ENCODE results near the gene UQCR10. TPM values are rescaled to one million over a fixed set of nuclear protein-coding genes. Genes with fewer than 3 reads are reported as not detected.
A peak's percentile ranks its signal among the peaks of the same experiment; 100 is the strongest.

UQCR10 gene
- 72.9 TPM for total RNA-seq

DNA sequence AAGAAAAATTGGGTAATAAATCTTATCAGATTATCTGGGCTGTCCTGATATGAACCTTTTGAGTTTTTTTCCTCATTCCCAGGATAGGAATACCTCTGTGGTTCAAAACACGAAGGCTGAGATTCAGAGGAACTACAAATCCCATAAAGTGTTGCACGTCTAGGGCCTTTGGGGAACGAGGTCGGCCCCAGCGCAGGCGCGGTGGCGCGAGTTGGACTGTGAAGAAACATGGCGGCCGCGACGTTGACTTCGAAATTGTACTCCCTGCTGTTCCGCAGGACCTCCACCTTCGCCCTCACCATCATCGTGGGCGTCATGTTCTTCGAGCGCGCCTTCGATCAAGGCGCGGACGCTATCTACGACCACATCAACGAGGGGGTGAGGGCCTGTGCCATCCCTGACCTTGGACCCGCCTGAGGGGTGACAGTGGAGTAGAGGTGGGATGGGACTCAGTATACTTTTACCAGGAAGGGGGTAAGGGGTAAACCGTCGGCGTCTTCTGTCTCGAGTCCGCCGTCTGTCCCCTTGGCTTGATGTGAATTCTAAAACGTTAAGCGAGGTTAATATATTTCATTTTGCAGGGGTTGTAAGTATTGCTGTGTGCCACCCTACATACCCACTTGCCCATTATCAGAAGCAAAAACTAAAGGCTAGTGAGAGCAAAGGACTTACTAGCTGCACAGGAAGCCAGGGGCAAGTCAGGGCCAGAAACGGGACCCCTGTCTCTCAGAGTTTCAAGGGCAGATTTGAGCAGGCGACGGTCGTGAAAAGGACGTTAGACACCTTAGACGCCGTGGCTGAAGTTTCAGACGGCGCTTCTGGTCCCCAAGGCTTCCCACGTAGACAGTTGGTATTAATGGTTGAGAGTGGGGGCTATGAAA lies at the start of gene UQCR10:
UQCR10 (plus strand) TSS at position 199 of the 881 bp plus-strand sequence; CDS start at position 229, 30 bp downstream.
- DNase-seq: peak; percentile 97

DNA sequence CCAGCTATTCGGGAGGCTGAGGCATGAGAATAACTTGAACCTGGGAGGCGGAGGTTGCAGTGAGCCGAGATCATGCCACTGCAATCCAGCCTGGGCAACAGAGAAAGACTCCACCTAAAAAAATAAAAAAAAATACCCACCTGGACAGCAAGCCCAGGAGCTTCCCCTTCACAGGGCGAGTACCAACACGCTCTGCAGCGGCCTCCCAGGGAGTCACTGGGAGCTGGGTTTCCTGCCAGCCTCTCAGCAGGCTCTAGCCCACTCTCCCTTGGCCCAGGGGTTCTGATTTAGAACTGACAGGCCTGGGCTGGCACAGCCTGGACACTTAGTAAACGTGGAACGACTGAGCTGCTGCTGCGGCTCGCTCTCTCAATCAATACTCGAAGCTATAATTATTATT lies 49.4 kb upstream of the UQCR10 start:
- DNase-seq: no peak

DNA sequence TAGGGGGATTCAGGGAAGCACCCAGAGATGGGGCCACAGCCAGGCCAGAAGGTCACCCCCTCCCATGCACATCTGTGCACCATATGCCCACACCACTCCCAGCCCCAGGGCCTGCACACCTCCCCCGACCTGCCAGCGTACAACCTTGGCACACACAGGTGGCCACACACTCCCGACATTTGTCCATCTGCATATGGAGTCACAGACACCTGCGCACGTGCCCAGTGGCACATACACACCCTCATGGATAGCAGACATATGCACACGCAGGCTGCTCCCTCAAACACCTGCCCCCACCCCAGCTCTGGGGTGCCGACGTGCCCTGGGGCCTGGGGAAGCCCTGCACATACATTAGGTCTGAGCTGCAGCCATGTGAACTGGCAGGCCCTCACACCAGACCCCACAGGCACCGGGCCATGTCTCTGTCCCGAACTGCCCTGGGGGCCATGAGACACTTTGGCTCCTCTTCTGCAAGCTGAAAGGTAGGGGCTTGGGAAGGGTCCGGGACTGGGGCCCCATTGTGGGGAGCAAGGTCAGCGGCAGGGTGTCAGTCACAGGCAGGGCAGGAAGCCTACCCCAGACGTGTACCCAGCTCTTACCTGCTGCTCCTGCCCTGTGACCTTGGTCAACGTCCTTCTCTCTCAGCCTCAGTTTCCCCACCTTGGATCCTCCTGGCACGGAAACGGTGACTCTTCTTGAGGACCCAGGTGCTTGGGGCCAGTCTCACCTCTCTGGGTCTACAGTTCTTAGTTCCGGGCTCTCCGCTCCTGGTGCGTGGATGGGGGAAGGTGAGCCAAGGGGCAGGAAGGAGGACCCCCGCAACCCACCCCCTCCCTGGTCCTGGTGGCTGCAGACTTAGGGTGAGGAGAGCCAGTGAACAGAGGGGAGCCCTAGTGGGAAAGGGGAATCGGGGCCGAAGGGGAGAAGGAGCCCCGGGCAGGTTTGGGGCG lies 47.9 kb upstream of the UQCR10 start:
- DNase-seq: no peak

DNA sequence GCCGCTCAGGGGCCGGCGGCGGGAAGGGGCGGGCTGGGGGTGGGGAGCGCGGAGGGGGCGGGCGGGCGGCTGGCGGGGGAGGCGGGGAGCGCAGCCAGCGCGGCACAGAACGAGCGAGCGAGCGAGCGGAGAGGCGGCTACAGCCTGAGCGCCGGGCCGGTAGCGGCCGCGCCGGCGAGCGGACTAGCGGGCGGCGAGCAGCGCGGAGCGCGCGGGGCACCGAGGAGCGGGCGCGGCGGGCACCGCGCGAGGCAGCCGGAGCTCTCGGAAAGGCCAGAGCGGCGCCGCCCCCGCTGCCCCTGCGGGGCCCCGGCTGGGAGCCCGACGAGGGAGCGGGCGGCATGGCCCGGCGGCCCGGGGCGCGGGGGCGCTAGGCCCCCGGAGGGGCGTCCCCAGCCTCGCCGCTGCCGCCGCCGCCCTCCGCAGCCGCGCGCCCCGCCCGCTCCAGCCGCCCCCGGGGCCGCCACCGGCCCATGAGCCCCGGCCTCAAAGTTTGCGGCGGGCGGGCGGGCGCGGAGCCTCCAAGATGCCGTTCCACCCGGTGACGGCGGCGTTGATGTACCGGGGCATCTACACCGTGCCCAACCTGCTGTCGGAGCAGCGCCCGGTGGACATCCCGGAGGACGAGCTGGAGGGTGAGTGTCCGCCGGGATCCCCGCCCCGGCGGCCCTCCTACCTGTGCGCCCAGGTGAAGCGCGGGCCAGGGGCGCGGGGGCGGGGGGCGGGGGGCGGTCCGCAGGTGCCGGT lies 47.1 kb upstream of the UQCR10 start, which contains the start of gene CABP7:
CABP7 (plus strand) TSS at position 105 of the 747 bp plus-strand sequence; CDS start at position 527, 422 bp downstream.
- peak; percentile 15 for DNase-seq

DNA sequence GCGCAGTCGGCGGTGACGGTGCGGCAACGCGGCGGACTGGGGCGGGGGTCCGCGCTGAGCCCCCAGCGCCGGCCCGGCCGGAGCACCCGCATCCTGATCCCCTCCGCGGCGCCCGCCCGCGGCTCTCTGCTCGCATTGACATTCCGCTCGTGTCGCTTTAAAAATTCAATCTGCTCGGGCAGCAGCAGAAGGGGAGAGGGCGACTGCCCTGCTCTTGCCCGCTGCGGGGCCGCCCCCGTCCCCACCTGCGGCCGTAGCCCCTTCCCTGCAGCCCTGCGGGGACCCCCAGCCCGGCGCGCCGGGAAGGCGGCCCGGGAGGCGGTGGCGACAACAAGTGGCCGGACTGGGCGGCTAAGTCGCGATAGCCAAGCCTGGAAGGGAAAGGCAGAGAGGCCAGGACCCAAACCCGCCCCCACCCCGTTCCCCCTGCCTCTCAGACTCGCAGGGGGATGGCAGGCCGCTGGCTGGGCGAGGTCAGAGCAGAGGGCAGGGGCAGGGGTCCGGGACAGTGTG lies 46.3 kb upstream of the UQCR10 start:
- no peak for DNase-seq

DNA sequence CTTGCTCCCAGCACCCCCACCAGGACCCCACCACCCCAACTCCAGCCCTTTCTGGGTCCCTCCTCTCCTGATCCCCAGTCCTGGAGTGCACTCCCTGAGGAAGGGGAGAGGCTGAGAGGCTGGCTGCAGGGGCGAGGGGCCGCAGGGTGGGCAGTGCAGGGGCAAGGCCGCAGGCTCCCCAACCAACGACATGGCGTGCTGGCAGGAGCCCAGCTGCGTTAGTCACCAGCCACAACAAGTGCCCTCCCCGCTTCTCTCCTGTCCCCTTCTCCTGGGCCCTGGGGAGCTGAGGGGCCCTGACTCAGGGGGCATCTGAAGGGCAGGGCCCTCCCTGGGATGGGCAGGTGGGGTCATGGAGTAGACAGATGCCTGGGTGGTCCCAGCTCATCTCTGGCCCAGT lies 45.0 kb upstream of the UQCR10 start:
- no peak for DNase-seq

DNA sequence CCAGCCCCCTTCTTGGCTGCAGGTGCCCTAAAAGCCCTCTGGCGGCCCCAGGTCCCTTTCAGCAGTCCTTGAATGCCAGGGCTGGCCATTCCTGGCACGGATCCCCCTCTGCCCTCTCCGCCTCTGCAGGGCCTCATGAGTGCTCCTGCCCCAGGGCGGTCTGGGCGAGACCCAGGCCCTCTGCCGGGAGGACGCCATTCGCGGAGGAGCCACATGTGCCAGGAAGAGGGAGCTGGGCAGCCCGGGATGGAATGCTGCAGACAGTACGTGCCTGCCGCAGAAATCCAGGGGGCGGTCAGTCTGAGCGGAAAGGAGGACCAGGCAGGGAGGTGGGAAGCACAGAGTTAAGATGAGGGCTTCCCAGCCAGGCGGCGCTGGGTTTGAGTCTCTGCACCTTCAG lies 44.6 kb upstream of the UQCR10 start:
- no peak for DNase-seq

DNA sequence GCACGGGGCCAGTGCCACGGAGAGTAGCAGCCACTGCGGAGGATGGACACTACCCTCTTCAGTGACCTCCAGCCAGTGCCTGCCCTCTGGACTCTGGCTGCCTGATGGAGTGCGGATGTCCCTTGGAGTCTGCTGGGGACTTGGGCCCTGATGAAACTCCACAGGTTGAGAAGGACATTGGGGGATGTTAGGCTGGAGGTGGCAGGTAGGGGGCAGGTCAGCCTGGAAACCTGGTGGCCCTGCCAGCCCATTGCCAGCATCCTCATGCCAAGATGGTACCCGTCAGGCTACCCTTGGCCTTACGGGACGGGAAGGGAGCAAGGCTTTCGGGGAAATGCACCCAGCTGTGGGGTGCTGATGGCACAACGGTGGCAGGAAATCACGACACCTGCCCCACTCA lies 43.4 kb upstream of the UQCR10 start:
- no peak for DNase-seq

DNA sequence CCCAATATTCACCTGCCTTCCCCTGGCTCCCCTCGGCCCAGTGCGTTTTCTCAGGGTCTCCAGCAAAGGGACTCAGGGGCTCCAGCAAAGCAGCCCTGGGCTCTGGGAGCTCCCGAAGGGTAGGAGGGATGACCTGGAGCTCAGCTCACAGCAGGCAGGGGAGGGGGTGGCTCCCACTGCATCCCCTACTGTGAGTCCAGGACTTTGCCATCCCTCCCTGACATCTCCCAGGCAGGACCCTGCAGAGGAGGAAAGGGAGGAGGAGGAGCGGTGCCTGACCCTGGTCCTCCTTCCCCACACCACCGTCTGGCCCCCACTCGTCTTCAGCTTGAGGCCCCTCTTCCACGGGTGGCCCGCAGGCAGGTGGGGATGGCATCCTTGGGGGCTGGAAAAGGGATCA lies 42.3 kb upstream of the UQCR10 start:
- DNase-seq: no peak

DNA sequence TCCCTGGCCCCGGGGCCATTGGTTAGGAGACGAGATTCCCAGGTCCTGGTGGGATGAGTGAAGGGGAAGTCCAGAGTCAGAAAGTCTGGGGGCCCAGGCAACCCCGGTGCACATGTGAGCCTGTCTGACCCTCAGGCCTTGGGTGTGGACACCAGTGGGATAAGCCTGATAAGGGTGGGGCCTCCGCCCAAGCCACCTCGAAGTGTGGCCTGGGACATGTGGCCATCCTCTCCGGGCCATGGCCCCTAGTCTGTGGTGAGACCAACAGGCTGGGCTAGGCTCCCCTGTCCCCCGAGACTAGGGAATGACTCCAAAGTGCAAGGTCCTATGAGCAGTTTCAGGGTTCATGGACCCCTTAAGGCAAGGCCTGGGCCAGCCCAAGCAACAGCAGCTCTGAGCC lies 41.1 kb upstream of the UQCR10 start:
- no peak for DNase-seq

DNA sequence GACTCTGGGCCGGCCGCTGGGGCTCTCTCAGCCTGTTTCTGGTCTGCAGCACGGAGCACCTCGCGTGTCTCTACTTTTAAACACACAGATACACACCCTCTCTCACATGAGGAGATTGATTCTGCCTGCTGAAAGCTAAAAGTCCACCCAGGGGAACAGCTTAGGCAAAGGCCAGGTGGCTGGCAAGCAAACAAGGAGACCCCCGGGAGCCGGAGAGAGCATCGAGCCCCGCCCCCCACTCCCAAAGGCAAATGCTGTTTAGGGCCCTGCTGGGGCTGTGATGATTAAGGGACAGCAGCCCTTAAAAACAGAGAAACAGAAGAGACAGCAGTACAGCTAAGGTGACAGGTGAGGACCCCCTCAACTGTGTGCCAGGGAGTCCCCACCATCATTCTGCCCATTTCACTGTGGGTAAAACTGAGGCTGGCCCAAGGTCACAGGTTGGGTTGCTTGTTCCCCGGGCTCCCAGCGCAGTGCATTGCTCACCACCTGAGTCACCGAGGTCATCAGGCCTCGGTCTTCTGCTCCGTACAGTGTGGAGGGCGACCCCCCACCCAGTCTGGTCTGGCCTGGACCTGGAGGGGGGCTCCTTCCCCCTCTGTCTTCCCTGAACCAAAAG lies 40.5 kb upstream of the UQCR10 start:
- no peak for DNase-seq

DNA sequence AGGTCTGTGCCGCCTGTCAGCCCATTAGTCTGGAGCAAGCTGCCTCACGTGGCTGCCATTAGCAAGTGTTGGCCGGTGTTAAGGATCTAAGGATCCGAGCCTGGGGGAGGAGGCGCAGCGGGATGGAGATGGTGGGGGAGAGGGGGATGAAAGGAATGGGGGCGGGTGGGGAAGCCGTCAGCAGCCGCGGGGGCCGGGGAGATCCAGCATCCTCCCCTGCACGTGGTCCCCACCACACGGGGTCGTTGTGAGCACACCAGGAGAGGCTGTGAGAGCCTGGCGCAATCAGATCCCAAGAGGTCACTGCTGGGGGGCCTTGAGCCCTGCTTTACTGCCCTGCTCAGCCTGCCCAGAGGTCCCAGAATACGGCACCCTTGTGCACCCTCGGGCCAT lies 40.0 kb upstream of the UQCR10 start:
- DNase-seq: peak; percentile 37

DNA sequence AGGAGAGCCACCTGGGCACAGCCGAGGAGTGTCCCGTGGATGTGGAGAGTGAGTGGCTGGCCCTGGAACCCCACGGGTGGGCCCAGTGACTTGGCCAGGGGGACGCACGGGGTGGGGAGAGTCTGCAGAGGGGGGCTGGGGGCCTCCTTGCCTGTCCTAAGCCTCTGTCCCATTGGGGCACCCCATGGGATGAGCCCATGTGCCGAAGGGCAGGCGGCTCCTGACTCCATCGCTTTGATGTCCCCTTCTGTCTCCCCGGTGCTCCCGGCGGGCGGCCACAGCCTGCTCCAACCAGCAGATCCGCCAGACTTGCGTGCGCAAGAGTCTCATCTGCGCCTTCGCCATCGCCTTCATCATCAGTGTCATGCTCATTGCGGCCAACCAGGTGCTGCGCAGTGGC lies 38.0 kb upstream of the UQCR10 start:
- no peak for DNase-seq

DNA sequence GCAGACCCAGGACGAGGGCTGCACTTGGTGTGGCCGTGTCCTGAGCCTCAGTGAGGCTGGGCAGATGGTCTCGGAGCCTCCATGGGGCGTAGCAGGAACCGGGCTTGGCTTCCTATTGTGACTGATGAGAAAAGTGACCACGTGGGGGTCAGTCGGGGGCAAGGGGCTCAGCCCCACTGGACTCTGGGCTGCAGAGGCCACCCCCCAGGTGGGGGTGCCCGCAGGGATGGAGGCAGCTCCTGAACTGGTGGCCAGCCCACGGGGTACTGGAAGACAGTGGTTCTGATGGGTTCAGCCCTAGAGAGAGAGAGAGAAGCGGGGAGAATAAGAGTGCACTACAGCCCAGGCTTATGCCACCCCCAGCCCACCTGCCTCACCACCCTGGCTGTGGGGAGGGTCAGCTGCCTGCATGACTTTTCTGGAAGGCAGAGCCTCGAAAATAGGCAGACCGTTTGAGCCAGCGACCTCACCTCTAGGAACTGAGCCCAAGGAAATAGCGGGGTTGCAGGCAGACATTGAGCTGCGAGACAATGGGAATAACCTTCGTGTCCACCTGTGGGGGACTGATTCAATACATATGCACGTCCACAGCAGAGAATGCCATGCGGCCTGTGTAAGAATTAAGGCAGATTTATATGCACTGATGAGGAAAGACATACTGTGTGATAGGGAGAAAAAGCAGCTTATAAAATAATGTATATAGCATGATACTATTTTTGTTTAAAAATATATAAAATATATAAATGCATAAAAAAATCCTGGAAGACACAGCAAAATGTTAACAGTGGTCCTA lies 35.9 kb upstream of the UQCR10 start:
- no peak for DNase-seq

DNA sequence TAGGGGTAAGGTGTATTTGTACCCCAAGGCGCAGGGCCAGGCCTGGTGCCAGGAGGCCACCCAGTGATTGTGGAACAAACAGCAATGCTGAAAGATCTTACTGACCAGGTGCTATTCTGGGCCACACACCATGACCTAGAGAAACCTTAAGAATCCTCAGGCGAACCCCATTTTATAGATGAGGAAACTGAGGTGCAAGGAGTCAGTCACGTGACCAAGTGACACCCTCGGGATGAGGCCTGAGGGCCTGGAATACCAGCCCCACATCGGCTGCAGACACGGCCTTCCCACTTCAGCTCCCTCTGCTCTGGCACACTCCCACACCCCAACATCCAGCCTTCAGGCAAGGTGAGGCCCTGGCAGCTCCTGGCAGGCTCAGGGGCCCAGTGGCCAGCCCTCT lies 34.3 kb upstream of the UQCR10 start:
- DNase-seq: no peak

DNA sequence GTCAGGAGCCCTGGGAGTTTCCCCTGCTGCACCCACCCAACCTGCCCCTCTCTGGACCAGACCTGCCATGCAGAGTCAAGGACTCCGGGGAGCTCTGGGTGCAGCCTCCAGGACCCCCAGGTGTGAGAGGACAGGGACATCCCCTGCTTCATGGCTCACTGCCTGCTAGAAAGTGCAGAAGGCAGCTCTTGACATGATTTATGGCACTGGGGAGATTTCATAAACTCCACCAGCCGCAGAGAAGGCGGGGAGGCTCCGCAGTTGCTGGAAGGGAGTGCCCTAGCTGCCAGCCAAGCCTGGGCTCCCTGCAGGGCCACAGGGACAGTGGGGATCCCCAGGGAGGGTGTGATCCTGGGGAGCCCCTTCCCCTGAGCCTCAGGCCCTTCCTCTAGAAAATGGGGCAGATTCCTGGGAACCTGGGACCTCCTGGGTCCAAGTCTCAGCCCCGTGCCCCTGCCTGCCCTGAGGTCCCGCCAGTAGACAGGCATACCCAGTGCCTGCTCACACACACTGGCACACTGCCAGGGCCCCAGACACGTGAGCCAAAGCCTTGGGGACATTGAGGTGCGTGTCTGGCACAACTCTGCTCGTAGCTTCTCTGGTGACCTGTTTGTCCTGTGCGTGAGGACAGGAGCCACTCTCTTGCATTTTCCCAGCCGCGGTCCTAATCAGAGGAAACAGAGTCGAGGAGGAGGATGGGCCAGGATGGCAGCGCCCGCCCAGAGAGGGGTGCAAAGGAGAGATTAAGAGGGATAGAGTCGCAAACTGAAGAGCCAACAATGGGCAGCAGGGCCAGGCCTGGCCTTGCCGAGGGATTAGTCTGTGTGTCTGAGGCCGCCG lies 33.6 kb upstream of the UQCR10 start:
- peak; percentile 35 for DNase-seq

DNA sequence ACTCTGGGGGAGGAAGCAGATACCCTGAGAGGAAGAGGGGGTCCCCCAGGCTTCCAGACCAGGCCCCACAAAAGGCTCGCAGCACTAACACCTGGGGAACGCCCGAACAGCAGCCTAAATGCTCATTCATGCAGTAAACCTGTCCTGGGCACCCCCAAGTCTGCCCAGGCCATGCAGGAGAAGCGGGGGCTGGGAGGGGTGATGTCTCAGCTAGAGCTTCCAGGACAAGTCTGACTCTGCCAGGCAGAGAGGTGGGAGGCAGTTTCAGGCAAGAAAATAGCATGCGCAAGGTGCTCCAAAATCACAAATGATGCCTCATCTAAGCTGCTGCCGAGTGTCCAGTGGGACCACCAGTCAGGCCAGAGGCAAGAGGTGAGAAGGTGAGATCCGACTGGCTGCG lies 32.8 kb upstream of the UQCR10 start:
- no peak for DNase-seq

DNA sequence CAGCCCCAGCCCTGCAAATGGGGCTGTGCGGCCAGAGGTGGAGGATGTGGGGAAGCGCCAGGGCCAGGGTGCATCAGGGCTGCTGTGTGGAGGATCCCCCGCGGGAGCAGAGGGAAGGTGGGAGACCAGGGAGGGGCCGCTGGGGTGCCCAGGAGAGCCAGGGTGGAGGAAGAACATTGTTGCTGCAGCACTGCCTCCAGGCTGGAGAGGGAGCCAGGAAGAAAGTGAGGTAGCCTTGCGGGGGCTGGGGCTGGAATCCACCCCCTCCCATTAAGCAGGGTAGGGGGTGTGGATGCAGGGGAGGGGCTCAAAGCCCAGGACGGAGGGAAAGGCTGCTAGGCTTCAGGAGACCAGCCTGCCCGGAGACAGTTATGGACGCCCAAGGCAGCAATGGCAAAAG lies 32.3 kb upstream of the UQCR10 start:
- DNase-seq: no peak

DNA sequence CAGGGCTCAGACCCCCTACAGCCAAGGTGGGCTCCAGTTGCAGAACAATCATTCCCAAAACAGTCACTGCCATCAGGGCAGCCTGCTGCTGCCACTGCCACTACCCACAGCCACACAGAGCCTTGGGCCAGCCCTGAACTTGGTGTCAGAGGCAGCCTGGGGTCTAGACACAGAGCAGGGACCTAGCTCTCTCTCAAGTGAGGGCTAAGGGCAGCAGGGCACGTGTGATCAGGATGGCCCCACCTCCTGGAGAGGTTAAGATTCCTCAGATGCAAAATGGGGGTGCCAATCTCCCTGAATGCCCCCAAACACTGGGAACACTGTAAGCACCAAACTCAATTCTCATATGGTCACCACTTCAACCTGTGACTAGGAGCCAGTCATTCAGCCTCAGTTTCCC lies 31.8 kb upstream of the UQCR10 start:
- no peak for DNase-seq

Measured in tongue (tissue), 2 donors.